ENCODE results near the gene MAD2L2. TPM values are rescaled to one million over a fixed set of nuclear protein-coding genes. Genes with fewer than 3 reads are reported as not detected.

The MAD2L2 gene
- total RNA-seq, 6 donors from 2014 or later: 20.3 to 38.8 (median 28.0) TPM

- no peaks in the 10 kb centered on the region for H3K9me3 ChIP-seq
- H3K27me3 ChIP-seq: no peaks in the 10 kb centered on the region
- no peak overlapping the region for H3K27ac ChIP-seq
Measured at GRCh38 chr1:11712285-11712684, 31.3 kb upstream of the MAD2L2 start.

GRCh38 chr1:11711490-11711889, 30.5 kb upstream of the MAD2L2 start:
- Histone ChIP-seq H3K4me3 (no peak overlapping the region), H3K36me3 (no peaks in the 10 kb centered on the region), H3K4me1 (peaks cover 0 to 6% (median 0%) of the 10 kb centered on the region in 4 donors), H3K27me3 (no peaks in the 10 kb centered on the region), H3K27ac (no peak overlapping the region), H3K9me3 (no peaks in the 10 kb centered on the region)
- 93 to 97% methylated on average over 2 to 5 of the region's 5 CpGs for WGBS, 2 donors
- DNase-seq: no peak
- TF ChIP-seq CTCF (IDR thresholded peaks at IDR 0.05): no peak
- no peak for ATAC-seq (ENCODE audit: low FRiP score in 2 of 2)

More at GRCh38 chr1:11712285-11712684, 31.3 kb upstream of the MAD2L2 start:
- DNase-seq (no peak), ATAC-seq (ENCODE audit: low FRiP score in 2 of 2) (no peak)
- no peaks in the 10 kb centered on the region for H3K36me3 ChIP-seq
- no peak overlapping the region for H3K4me3 ChIP-seq
- WGBS, 2 donors: 88 to 100% methylated on average over 2 to 8 of the region's 8 CpGs
- H3K4me1 ChIP-seq: peaks cover 0 to 6% (median 0%) of the 10 kb centered on the region in 4 donors
- TF ChIP-seq POLR2AphosphoS5 (IDR thresholded peaks at IDR 0.05) (no peak), POLR2A (IDR thresholded peaks at IDR 0.05) (no peak), CTCF (IDR thresholded peaks at IDR 0.05) (no peak), EP300 (IDR thresholded peaks at IDR 0.05) (no peak)

- Histone ChIP-seq H3K27me3 (no peaks in the 10 kb centered on the region), H3K36me3 (no peaks in the 10 kb centered on the region), H3K4me3 (no peak overlapping the region), H3K9me3 (no peaks in the 10 kb centered on the region), H3K27ac (no peak overlapping the region), H3K4me1 (peaks cover 0 to 6% (median 0%) of the 10 kb centered on the region in 4 donors)
- no peak for DNase-seq
- ATAC-seq (ENCODE audit: low FRiP score in 2 of 2): no peak
- 74 to 89% methylated on average over 6 to 11 of the region's 11 CpGs for WGBS, 2 donors
- no peak for TF ChIP-seq POLR2A (IDR thresholded peaks at IDR 0.05)
- no peak for TF ChIP-seq POLR2AphosphoS5 (IDR thresholded peaks at IDR 0.05)
- TF ChIP-seq CTCF (IDR thresholded peaks at IDR 0.05): no peak
- no peak for TF ChIP-seq EP300 (IDR thresholded peaks at IDR 0.05)
Measured at GRCh38 chr1:11708554-11709350, 27.8 kb upstream of the MAD2L2 start.

GRCh38 chr1:11707621-11708276, 26.8 kb upstream of the MAD2L2 start:
- 47 to 66% methylated on average over 13 to 15 of the region's 17 CpGs for WGBS, 2 donors
- Histone ChIP-seq H3K36me3 (no peaks in the 10 kb centered on the region), H3K9me3 (no peaks in the 10 kb centered on the region), H3K4me1 (peaks cover 0 to 6% (median 0%) of the 10 kb centered on the region in 4 donors), H3K27ac (no peak overlapping the region), H3K27me3 (no peaks in the 10 kb centered on the region), H3K4me3 (no peak overlapping the region)
- ATAC-seq (ENCODE audit: low FRiP score in 2 of 2) (no peak), DNase-seq (peak in 1 of 2 donors; percentile 62)
- no peak for TF ChIP-seq CTCF (IDR thresholded peaks at IDR 0.05)
- no peak for TF ChIP-seq POLR2A (IDR thresholded peaks at IDR 0.05)
- no peak for TF ChIP-seq EP300 (IDR thresholded peaks at IDR 0.05)
- TF ChIP-seq POLR2AphosphoS5 (IDR thresholded peaks at IDR 0.05): no peak

Measured in upper lobe of left lung (tissue), 6 donors.